GM12878 (cell line): ENCODE results near the gene ZNF419. TPM values are rescaled to one million over a fixed set of nuclear protein-coding genes. Genes with fewer than 3 reads are reported as not detected.

Experiments used
- CBFB ChIP-seq: IDR thresholded peaks from 2 replicates; pipeline ENCODE4 v1.6.1; 2016; ENCODE audit warnings: antibody characterized with exemption, low read depth
- CBX5 ChIP-seq: sonication (generic); IDR thresholded peaks from 2 replicates; pipeline ENCODE4 v1.6.1; 2016; ENCODE audit warnings: low read depth, moderate library complexity, mild to moderate bottlenecking, inconsistent platforms
- FOXM1 ChIP-seq: IDR thresholded peaks from 2 replicates; pipeline ENCODE4 v1.6.1; 2012; ENCODE audit warnings: low read depth, mild to moderate bottlenecking, inconsistent platforms, low read length, moderate library complexity
- IKZF1 ChIP-seq: fragments of 450-650 bp; conservative IDR thresholded peaks from 2 replicates; pipeline ENCODE4 v1.6.1; 2017; ENCODE audit warnings: antibody characterized with exemption, mild to moderate bottlenecking
- IRF3 ChIP-seq: fragments of 450-650 bp; IDR thresholded peaks from 2 replicates; pipeline ENCODE4 v1.6.1; 2014; ENCODE audit warnings: mild to moderate bottlenecking
- MXI1 ChIP-seq: fragments of 150-350 bp; IDR thresholded peaks from 2 replicates; pipeline ENCODE4 v1.6.1; 2011; ENCODE audit warnings: low read depth, mild to moderate bottlenecking, inconsistent platforms, low read length, improper control_type of control experiment
- MYB ChIP-seq: fragments of 150-350 bp; IDR thresholded peaks from 2 replicates; pipeline ENCODE4 v1.6.1; 2014; ENCODE audit warnings: mild to moderate bottlenecking, low read depth, low read length, borderline replicate concordance
- NFIC ChIP-seq: IDR thresholded peaks from 2 replicates; pipeline ENCODE4 v1.6.1; 2012; ENCODE audit warnings: low read depth, mild to moderate bottlenecking, inconsistent platforms, low read length, moderate library complexity
- NFXL1 ChIP-seq: fragments of 450-650 bp; IDR thresholded peaks from 2 replicates; pipeline ENCODE4 v1.6.1; 2017; ENCODE audit warnings: antibody characterized with exemption, mild to moderate bottlenecking, borderline replicate concordance
- NR2F1 ChIP-seq: fragments of 450-650 bp; conservative IDR thresholded peaks from 2 replicates; pipeline ENCODE4 v1.6.1; 2017; ENCODE audit warnings: mild to moderate bottlenecking
- PKNOX1 ChIP-seq: fragments of 450-650 bp; IDR thresholded peaks from 2 replicates; pipeline ENCODE4 v1.6.1; 2016; ENCODE audit warnings: mild to moderate bottlenecking
- POLR2AphosphoS2 ChIP-seq: IDR thresholded peaks from 2 replicates; pipeline ENCODE4 v1.6.1; 2011; ENCODE audit warnings: low read depth, mild to moderate bottlenecking, low read length, improper control_type of control experiment, moderate library complexity
- RBBP5 ChIP-seq: fragments of 200-600 bp; sonication (generic); conservative IDR thresholded peaks from 2 replicates; pipeline ENCODE4 v1.6.1; 2016
- RELB ChIP-seq: fragments of 450-650 bp; IDR thresholded peaks from 2 replicates; pipeline ENCODE4 v1.6.1; 2017; ENCODE audit warnings: low read depth, mild to moderate bottlenecking, moderate library complexity
- SIN3A ChIP-seq: IDR thresholded peaks from 2 replicates; pipeline ENCODE4 v1.6.1; 2012; ENCODE audit warnings: low read depth, low read length, improper control_type of control experiment
- SMARCA5 ChIP-seq: fragments of 450-650 bp; IDR thresholded peaks from 2 replicates; pipeline ENCODE4 v1.6.1; 2017; ENCODE audit warnings: mild to moderate bottlenecking
- SREBF1 ChIP-seq: IDR thresholded peaks from 2 replicates; pipeline ENCODE4 v1.6.1; 2012; ENCODE audit warnings: mild to moderate bottlenecking, low read length
- STAT1 ChIP-seq: fragments of 450-650 bp; conservative IDR thresholded peaks from 2 replicates; pipeline ENCODE4 v1.6.1; 2014; ENCODE audit warnings: antibody characterized with exemption, mild to moderate bottlenecking
- TAF1 ChIP-seq: IDR thresholded peaks from 2 replicates; pipeline ENCODE4 v1.6.1; 2011; ENCODE audit warnings: mild to moderate bottlenecking, low read depth, low read length, borderline replicate concordance
- USF1 ChIP-seq: IDR thresholded peaks from 2 replicates; pipeline ENCODE4 v1.6.1; 2011; ENCODE audit warnings: borderline replicate concordance, low read depth, mild to moderate bottlenecking, moderate library complexity, mixed read lengths, low read length; ENCODE audit not compliant: insufficient read depth; ENCODE audit errors: extremely low read length
- ZBTB40 ChIP-seq: fragments of 450-650 bp; IDR thresholded peaks from 2 replicates; pipeline ENCODE4 v1.6.1; 2016; ENCODE audit warnings: mild to moderate bottlenecking, moderate library complexity, borderline replicate concordance
- ZNF274 ChIP-seq: IDR thresholded peaks from one replicate; pipeline ENCODE4 v1.8.0; 2011; ENCODE audit not compliant: insufficient read length, insufficient read depth
- polyA plus RNA-seq, 11 experiments: library from polyadenylated mRNA; depleted of rRNA in 4 of 11; unstranded in 6 of 11; stranded (reverse) in 5 of 11; fragments of >200 nt; fragmentation: Nextera tagmentation in 4 of 11; fragmentation: Illumina TruSeq in 1 of 11; extraction: Ambion mirVana in 4 of 11; extraction: Trizol in 1 of 11; gene quantifications; 1 replicate in 1 of 11; 2 replicates in 10 of 11; pipeline versions ENCODE4 v1.2.1 to v1.2.3, GENCODE V29; 2011 to 2016; ENCODE audit warnings: inconsistent platforms in 2 of 11, missing spikeins in 2 of 11, low read depth in 1 of 11
- total RNA-seq, 4 experiments: library from RNA; depleted of rRNA in 3 of 4; stranded (reverse); fragments of >200 nt in 3 of 4; fragmentation: Illumina TruSeq in 1 of 4; extraction: Trizol in 1 of 4; gene quantifications; 2 replicates each; pipeline versions ENCODE4 v1.2.1 to v1.2.3, GENCODE V29; 2013 to 2021

The ZNF419 gene
- total and polyA plus RNA-seq, 10 of the 15 experiments (the other 5 are each of a cell fraction or from before 2014, with no cell fraction given): 0.98 to 12.8 (median 7.3) TPM

GRCh38 chr19:57527136-57527881 lies 39.8 kb downstream of the ZNF419 start, which contains the start of gene ZNF549 (continued):
- TF ChIP-seq ZBTB40 (peak; percentile 96), IRF3 (no peak), RELB (peak; percentile 43; the same call in 1 of the 2 replicates), FOXM1 (no peak), SREBF1 (peak; percentile 70), CBFB (0 out of 2 replicates have a peak, but pooled peaks have one; percentile 24), ZNF274 (no peak), RBBP5 (no peak), PKNOX1 (peak; percentile 34; the same call in 1 of the 2 replicates), IKZF1 (peak; percentile 85), SIN3A (no peak; the same call in 1 of the 2 replicates), NFXL1 (no peak), CBX5 (no peak), MYB (0 out of 2 replicates have a peak, but pooled peaks have one; percentile 12), NFIC (no peak), MXI1 (peak; percentile 90), POLR2AphosphoS2 (peak; percentile 46; the same call in 1 of the 2 replicates), SMARCA5 (no peak), TAF1 (peak; percentile 49; the same call in 1 of the 2 replicates), STAT1 (no peak; the same call in none of the 2 replicates), USF1 (no peak), NR2F1 (0 out of 2 replicates have a peak, but pooled peaks have one; percentile 10)
